ENCODE measurements around the gene IL6. TPM values are rescaled to one million over a fixed set of nuclear protein-coding genes. Genes with fewer than 3 reads are reported as not detected.

IL6 gene
- total and polyA plus RNA-seq, 10 donors, result 1.8 to 11.8 (median 4.1) TPM

DNA sequence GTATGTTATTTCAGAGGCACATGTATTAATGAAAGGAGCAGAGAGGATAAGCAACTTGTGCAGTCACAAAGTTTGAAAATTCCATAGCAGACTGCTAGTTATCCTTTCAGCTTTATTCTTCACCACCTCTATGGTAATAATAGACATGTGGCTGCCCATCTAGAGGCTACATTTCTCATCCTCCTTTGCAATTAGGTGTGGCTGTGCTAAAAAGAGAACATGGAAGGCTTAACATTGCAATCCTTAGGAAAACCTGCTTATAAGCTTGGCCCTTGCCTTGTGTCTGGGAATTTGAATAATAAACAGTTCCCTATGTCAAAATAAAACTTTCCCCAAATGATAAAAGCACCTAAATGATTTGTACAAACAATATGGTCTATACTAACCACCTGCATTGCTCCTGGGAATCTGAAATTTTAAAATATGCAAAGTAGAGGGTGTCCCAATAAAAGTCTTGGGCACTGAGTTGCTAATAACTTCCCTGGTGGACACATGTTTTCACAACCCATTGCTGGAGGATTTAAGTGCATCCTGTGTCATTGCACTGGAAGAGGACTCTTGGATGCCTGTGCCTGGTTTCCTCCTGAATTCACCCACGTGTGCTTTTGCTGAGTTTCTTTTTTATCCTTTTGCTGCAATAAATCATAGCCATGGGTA lies 30.5 kb downstream of the IL6 start:
- H3K4me1 ChIP-seq, result no peaks in the 10 kb centered on the region
- no peak overlapping the region for H3K27ac ChIP-seq
- no peak for DNase-seq
- no peak overlapping the region for H3K4me3 ChIP-seq
- intact Hi-C loops (cut with DNase I; ENCODE audit: low total_unique reads), result no loop called here
- peaks cover 0 to 16% (median 14%) of the 10 kb centered on the region in 8 donors for H3K9me3 ChIP-seq
- WGBS, 5 donors, result 21 to 44% (median 26%) methylated on average over 1 of the region's 1 CpG
- no peaks in the 10 kb centered on the region for H3K36me3 ChIP-seq
- H3K27me3 ChIP-seq (replicated peaks in 1 of 7), result peaks cover 0 to 7% (median 0%) of the 10 kb centered on the region in 7 donors
- TF ChIP-seq POLR2AphosphoS5 (IDR thresholded peaks at IDR 0.05) (no peak), POLR2A (IDR thresholded peaks at IDR 0.05) (no peak)
- TF ChIP-seq, protein P1, sequence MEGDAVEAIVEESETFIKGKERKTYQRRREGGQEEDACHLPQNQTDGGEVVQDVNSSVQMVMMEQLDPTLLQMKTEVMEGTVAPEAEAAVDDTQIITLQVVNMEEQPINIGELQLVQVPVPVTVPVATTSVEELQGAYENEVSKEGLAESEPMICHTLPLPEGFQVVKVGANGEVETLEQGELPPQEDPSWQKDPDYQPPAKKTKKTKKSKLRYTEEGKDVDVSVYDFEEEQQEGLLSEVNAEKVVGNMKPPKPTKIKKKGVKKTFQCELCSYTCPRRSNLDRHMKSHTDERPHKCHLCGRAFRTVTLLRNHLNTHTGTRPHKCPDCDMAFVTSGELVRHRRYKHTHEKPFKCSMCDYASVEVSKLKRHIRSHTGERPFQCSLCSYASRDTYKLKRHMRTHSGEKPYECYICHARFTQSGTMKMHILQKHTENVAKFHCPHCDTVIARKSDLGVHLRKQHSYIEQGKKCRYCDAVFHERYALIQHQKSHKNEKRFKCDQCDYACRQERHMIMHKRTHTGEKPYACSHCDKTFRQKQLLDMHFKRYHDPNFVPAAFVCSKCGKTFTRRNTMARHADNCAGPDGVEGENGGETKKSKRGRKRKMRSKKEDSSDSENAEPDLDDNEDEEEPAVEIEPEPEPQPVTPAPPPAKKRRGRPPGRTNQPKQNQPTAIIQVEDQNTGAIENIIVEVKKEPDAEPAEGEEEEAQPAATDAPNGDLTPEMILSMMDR (IDR thresholded peaks at IDR 0.05 in 8 of 11, conservative IDR thresholded peaks at IDR 0.05 in 3 of 11), result no peak

DNA sequence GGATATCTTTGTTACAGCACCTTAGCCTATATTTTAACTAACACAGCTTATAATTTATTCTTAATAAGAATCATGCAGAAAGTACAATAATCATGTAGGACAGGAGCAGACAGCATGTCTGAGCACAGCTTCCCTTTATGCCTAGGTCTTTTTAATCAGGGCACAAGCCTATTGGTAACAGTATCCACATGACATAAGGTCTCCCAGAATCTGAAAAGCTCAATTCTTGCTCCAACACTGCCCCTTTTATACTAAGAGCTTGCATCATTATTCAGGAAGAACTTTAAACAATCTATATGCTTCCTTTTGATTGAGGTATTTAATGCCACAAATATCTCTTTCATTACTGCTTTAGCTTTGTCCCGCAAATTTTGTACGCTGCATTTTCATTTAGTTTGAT lies 31.6 kb downstream of the IL6 start:
- H3K36me3 ChIP-seq, result no peaks in the 10 kb centered on the region
- WGBS, 5 donors, result 96 to 100% (median 98%) methylated on average over 2 of the region's 2 CpGs
- H3K27me3 ChIP-seq (replicated peaks in 1 of 7), result peaks cover 0 to 7% (median 0%) of the 10 kb centered on the region in 7 donors
- no peak overlapping the region for H3K27ac ChIP-seq
- TF ChIP-seq POLR2AphosphoS5 (IDR thresholded peaks at IDR 0.05), result no peak
- no peak for TF ChIP-seq POLR2A (IDR thresholded peaks at IDR 0.05)
- TF ChIP-seq, protein P1 (IDR thresholded peaks at IDR 0.05 in 8 of 11, conservative IDR thresholded peaks at IDR 0.05 in 3 of 11), result no peak
- H3K9me3 ChIP-seq, result peaks cover 0 to 16% (median 14%) of the 10 kb centered on the region in 8 donors
- intact Hi-C loops (cut with DNase I; ENCODE audit: low total_unique reads), result no loop called here
- H3K4me1 ChIP-seq, result no peaks in the 10 kb centered on the region
- no peak overlapping the region for H3K4me3 ChIP-seq
- DNase-seq, result no peak

DNA sequence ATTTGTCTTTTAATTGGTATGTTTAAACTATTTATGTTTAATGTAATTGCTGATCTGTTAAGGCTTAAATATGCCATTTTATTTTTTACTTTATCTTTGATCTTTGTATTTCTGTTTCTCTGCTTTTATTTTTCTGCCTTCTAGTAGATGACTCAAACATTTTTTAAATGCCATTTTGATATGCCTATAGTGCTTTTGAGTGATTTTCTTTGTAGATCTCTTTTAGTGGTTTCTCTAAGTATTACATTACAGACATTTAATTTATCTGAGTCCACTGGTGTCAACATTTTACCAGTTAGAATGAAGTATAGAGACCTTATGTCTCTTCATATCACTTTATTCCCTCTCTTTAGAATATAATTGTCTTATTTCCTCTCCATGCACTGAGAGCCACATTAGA lies 32.7 kb downstream of the IL6 start:
- no peak for TF ChIP-seq POLR2A (IDR thresholded peaks at IDR 0.05)
- TF ChIP-seq POLR2AphosphoS5 (IDR thresholded peaks at IDR 0.05), result no peak
- TF ChIP-seq, protein P1 (IDR thresholded peaks at IDR 0.05 in 8 of 11, conservative IDR thresholded peaks at IDR 0.05 in 3 of 11), result no peak
- H3K4me3 ChIP-seq, result no peak overlapping the region
- intact Hi-C loops (cut with DNase I; ENCODE audit: low total_unique reads), result no loop called here
- no peak overlapping the region for H3K27ac ChIP-seq
- H3K36me3 ChIP-seq, result no peaks in the 10 kb centered on the region
- peaks cover 0 to 16% (median 14%) of the 10 kb centered on the region in 8 donors for H3K9me3 ChIP-seq
- H3K4me1 ChIP-seq, result no peaks in the 10 kb centered on the region
- DNase-seq, result no peak
- peaks cover 0 to 7% (median 0%) of the 10 kb centered on the region in 7 donors for H3K27me3 ChIP-seq (replicated peaks in 1 of 7)

DNA sequence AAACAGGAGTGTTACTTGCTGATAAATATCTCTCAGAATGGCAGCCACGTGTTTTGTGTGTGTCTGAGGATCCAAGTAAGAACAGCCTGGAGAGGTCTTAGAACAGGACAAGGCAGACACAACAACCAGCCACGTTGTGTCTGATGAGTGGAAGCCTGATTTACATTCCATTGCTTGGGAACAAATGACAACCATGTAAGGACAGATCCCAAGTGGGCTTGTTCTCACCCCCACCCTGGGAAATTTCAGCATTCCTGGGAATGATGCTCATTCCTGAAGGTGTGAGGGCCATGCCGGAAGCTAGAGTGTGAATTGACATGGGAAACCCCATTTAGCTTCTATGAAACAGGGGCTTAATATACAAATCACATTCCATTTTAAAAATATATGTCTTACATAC lies 35.9 kb downstream of the IL6 start:
- TF ChIP-seq POLR2AphosphoS5 (IDR thresholded peaks at IDR 0.05), result no peak
- no peak for TF ChIP-seq POLR2A (IDR thresholded peaks at IDR 0.05)
- Histone ChIP-seq H3K9me3 (peaks cover 0 to 16% (median 14%) of the 10 kb centered on the region in 8 donors), H3K4me1 (no peaks in the 10 kb centered on the region), H3K4me3 (no peak overlapping the region), H3K27ac (no peak overlapping the region), H3K27me3 (replicated peaks in 1 of 7) (peaks cover 0 to 7% (median 0%) of the 10 kb centered on the region in 7 donors), H3K36me3 (no peaks in the 10 kb centered on the region)
- intact Hi-C loops (cut with DNase I; ENCODE audit: low total_unique reads), result no loop called here
- 65 to 83% (median 69%) methylated on average over 3 of the region's 3 CpGs for WGBS, 5 donors
- no peak for DNase-seq

Measured in spleen (tissue), 11 donors.